ENCODE data around the gene SMCP. TPM values are rescaled to one million over a fixed set of nuclear protein-coding genes. Genes with fewer than 3 reads are reported as not detected.

SMCP gene
- polyA plus RNA-seq, 4 donors = not detected

- DNase-seq (ENCODE audit: low read depth in 4 of 4, low spot score in 3 of 4) = no peak
Measured at GRCh38 chr1:152884966-152885624, 7.0 kb downstream of the SMCP start.

DNA sequence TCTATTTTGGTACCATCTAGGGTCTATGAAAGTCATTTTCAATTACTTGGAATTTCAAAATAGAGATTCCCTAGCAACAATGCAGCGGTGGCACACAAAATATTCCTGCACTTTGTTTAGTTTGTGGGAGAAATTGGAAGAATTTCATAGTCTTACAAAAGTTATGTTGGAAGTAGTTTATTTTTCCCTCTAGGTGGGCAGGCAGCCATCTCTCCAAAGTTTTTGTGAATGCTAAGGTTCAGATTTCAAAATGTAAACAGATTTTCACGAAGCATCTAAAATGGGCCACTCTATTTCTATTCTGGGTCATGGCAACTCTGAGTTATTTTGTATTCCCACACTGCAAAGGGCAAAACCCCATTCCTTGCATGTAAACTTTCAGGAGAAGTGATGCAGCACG lies 8.0 kb downstream of the SMCP start:
- DNase-seq (ENCODE audit: low read depth in 4 of 4, low spot score in 3 of 4) = no peak

DNA sequence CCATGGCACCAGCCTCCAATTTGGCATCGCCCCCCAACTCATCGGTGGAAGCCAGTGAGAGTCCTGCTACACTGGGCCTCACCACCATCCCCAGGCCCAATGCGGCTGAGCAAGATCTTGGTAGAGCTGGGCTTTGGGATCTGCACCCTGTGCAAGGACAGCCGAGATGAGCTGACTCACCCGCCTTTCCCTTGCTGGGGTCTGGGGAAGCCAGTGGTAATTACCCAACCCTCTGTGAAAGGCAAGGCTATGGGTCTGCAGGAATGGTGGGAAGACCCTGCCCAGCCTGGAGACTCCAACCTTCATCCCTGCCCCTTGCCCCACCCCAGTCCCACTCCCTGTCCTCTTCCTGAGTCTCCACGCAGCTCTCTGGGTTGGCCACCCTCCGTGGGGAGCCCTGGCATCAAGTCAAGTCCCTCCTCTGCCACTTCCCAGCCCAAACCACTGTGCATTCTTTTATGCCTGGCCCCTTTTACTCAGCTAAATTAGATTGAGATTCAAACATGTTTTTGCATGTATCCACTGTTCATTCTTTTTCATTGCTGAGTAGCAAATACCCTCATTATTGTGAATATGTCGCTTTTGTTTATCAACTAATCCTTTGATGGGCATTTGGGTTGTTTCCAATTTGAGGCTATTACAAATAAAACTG lies 8.8 kb downstream of the SMCP start:
- DNase-seq (ENCODE audit: low read depth in 4 of 4, low spot score in 3 of 4) = no peak

GRCh38 chr1:152888126-152888525 lies 10.0 kb downstream of the SMCP start:
- DNase-seq (ENCODE audit: low read depth in 4 of 4, low spot score in 3 of 4) = no peak

GRCh38 chr1:152899027-152899426 lies 20.9 kb downstream of the SMCP start:
- DNase-seq (ENCODE audit: low read depth in 4 of 4, low spot score in 3 of 4) = no peak

DNA sequence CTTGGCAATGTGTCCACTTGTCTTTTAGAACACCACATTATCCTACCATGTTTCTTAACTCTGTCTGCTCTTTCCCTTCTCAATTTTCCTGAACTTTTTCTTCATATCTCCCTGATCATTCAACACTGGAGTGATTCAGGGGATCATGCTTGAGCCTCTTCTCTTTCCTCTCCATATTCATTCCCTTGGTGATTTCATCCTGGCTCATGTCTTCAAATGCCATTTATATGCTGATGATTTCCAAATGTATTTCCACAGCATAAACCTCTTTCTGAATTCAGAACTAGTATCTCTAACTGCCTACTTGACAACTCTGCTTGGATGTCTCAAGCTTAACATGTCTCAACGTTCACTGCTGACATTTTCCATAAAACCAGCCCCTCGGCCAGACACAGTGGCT lies 21.8 kb downstream of the SMCP start:
- no peak for DNase-seq (ENCODE audit: low read depth in 4 of 4, low spot score in 3 of 4)

- no peak for DNase-seq (ENCODE audit: low read depth in 4 of 4, low spot score in 3 of 4)
Measured at GRCh38 chr1:152901631-152902030, 23.5 kb downstream of the SMCP start.

GRCh38 chr1:152902636-152903035 lies 24.5 kb downstream of the SMCP start:
- DNase-seq (ENCODE audit: low read depth in 4 of 4, low spot score in 3 of 4) = peak in 3 of 4 donors; percentile 0 to 22 (median 14)

DNA sequence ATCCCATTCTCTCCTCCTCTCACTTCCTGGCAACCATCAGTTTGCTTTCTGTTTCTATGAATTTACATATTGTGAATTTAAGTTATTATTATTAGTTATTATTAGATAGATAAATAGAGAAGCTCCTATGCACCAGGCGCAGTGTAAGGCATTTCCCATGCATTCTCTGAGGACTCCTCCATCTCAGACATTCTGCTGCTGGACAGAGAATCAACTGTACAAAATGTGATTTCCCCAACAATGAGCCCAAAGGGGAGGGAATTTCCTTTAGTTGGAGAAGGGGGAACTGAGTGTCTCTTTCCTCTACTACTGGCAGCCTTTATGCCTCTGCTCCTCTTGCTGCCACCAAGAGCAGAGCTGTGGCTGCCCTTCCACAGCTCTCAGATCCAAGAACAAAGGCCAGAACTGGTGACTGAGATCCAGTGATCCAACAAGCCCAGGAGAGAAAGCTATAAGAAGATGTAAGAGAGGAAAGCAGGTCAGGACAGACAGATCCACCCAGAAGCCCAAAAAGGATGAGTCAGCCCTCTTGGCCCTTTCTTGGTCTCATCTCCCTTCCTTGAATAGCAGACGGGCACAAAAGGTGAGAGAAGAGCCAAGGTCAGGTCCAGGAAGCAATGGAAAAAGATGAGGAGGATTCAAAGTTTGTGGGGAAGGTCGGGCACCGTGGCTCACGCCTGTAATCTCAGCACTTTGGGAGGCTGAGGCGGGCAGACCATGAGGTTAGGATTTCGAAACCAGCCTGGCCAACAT lies 26.7 kb downstream of the SMCP start:
- no peak for DNase-seq (ENCODE audit: low read depth in 4 of 4, low spot score in 3 of 4)

GRCh38 chr1:152906023-152906565 lies 28.0 kb downstream of the SMCP start:
- DNase-seq (ENCODE audit: low read depth in 4 of 4, low spot score in 3 of 4) = no peak

DNA sequence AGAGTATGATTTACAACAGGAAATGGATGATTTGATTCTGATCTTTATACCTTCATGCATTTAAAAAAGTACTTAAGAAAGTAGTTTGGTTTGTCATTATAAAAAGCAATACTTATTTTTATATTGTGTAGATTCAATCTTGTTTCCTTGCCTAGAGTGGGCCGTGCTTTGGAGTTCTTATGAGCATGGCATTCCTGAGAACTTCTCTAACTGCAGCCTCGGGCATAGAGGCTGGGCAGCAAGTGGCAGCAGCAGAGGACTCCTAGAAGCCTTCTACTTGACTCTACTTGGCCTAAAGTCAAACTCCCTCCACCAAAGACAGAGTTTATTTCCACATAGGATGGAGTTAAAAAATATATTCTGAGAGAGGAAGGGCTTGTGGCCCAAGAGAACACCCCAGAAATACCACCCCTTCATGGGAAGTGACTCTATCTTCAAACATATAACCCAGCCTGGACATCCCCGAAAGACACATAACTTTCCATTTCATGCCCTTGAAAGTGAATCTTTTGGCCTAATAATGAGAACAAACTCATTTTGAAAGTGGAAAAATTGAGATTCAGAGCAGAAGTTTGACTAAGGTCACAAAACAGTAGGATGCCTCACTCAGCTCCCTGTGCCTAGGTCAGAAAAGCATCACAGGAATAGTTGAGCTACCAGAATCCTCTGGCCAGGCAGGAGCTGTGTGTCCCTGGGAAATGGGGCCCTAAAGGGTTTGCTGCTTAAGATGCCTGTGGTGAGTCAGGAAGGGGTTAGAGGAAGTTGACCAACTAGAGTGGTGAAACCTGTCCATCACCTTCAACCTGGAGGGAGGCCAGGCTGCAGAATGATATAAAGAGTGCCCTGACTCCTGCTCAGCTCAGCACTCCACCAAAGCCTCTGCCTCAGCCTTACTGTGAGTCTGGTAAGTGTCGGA lies 29.8 kb downstream of the SMCP start, which contains the start of gene IVL:
IVL (plus strand) TSS at position 861 of the 916 bp plus-strand sequence. CDS start 1,252 bp downstream, outside the sequence.
- DNase-seq (ENCODE audit: low read depth in 4 of 4, low spot score in 3 of 4) = no peak

DNA sequence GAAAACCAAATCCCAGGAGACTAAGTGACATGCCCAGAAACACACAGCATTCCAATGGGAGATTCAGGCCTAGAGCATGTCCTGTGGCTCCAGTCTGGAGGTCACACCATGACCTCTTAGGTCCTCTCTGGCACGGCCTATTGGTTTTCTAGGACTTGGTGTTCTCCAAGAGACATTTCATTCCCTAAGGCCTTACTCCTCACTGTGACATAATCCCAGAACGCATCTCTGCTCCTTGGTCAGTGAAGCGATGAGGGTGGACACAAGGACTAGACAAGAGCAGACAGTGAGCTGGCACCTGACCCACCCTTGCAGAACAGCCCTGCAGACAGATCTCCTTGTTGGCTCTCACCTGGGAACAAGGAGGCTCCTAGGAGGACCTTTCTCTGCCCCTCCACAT lies 31.1 kb downstream of the SMCP start:
- no peak for DNase-seq (ENCODE audit: low read depth in 4 of 4, low spot score in 3 of 4)

DNA sequence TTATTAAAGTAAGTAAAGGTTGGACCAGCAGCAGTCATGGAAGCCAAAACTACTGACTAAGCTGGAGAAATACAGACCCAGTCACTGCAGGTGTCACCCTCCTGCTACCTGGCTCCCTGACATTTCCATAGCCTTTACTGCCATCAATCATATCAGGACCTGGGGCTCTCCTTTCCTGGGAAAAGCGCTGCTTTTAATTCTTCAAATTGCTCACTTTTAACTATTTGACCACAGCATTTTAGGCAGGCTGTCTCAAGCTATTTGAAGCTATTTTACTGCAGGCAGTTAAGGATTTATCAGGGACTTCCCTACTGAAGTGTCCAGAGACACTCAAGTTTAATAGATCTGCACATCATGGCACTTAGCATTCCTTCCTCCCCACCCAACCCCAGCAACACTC lies 34.3 kb downstream of the SMCP start:
- no peak for DNase-seq (ENCODE audit: low read depth in 4 of 4, low spot score in 3 of 4)

DNA sequence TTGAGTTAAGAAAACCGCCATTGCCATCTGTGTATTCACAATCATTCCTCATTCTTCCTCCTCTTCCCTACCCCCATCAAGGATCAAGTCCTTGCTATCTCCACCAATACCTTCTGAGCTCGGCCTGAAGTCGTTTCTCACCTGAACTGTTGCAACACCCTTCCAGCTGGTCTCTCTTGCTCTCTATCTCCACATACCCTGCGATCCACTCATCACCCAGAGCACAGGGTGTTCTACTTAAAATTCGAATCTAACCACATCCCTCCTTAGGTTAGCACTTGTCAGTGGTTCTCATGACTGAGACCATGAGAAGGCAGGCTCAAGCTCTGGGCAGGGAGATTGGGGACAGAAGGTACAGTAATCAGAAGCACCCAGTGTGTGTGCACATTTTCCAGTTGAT lies 34.8 kb downstream of the SMCP start:
- no peak for DNase-seq (ENCODE audit: low read depth in 4 of 4, low spot score in 3 of 4)

GRCh38 chr1:152917794-152918193 lies 39.7 kb downstream of the SMCP start:
- DNase-seq (ENCODE audit: low read depth in 4 of 4, low spot score in 3 of 4) = peak in 2 of 4 donors; percentile 3 to 14

DNA sequence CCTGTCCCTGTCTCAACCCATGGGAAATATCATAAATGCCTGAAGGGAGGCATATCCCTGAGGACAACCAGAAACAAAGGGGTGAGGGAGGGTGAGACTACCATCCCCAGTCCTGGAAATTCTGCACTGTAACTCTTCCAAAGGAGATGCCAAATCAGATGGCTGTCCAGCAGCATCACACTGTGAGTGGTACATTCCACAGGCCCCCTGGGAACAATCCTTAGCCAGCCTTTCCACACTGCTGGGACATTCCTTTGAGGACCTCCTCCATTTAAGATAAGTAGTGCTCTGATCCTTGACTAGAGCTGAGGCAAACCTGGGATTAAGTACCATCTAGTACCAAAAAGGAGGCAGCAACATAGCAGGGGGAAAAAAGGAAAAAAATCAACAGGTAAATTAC lies 40.9 kb downstream of the SMCP start:
- no peak for DNase-seq (ENCODE audit: low read depth in 4 of 4, low spot score in 3 of 4)

GRCh38 chr1:152924191-152924590 lies 46.1 kb downstream of the SMCP start:
- no peak for DNase-seq (ENCODE audit: low read depth in 4 of 4, low spot score in 3 of 4)

- DNase-seq (ENCODE audit: low read depth in 4 of 4, low spot score in 3 of 4) = no peak
Measured at GRCh38 chr1:152926091-152926490, 48.0 kb downstream of the SMCP start.

- no peak for DNase-seq (ENCODE audit: low read depth in 4 of 4, low spot score in 3 of 4)
Measured at GRCh38 chr1:152928671-152929070, 50.5 kb downstream of the SMCP start.

DNA sequence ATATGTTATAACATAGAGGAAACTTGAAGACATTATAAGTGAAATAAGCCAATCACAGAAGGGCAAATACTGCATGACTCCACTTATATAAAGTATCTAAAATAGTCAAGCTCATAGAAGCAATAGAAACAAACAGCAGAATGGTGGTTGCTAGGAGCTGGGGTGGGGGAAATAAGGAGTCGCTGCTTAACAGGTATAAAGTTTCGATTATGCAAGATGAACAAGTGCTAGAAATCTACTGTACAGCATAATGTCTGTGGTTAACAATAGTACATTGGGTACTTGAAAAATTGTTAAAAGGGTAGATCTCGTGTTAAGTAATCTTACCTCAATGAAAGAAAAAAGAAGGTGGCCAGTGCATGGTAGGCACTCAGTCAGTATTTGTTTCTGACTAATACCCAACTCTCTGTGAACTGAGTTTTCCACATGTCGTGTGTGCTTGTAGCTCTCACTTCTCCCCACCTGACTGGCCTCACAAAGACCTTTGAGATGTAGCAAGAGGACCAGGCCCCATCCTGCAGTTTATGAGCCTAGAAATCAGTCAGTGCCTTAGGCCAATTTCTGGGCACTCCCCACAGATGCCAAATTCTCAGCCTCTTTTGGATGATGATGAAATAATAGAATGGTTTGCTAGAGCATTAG lies 54.2 kb downstream of the SMCP start:
- no peak for DNase-seq (ENCODE audit: low read depth in 4 of 4, low spot score in 3 of 4)

Data from left renal pelvis (tissue), 4 donors.